Esophagus squamous epithelium (tissue), 5 donors: ENCODE data around the gene TMC8. TPM values are rescaled to one million over a fixed set of nuclear protein-coding genes. Genes with fewer than 3 reads are reported as not detected.

Source experiments
- DNase-seq: peaks from one replicate; lab custom pipeline; 2025; lab: John Stamatoyannopoulos, UW
- H3K27ac ChIP-seq, 4 donors: fragments of 200-600 bp; sonication (generic); one replicate each; pipeline ENCODE4 v1.5.1; 2016 to 2019; ENCODE audit warnings: mild to moderate bottlenecking in 1 of 4
- H3K27me3 ChIP-seq, 4 donors: fragments of 200-600 bp; sonication (generic); 1 replicate in 3 of 4; 2 replicates in 1 of 4; pipeline versions ENCODE4 v1.5.1 to v1.6.0; 2017 to 2021; ENCODE audit warnings: antibody characterized with exemption in 1 of 4
- H3K36me3 ChIP-seq, 3 donors: fragments of 200-600 bp; sonication (generic); one replicate each; pipeline ENCODE4 v1.5.1; 2016 to 2019
- H3K4me1 ChIP-seq, 3 donors: fragments of 200-600 bp; sonication (generic); one replicate each; pipeline ENCODE4 v1.5.1; 2017 to 2019
- H3K4me3 ChIP-seq, 4 donors: fragments of 200-600 bp; sonication (generic); 1 replicate in 3 of 4; 2 replicates in 1 of 4; pipeline ENCODE4 v1.5.1; 2016 to 2019; ENCODE audit warnings: mild to moderate bottlenecking in 2 of 4, moderate library complexity in 1 of 4
- H3K9me3 ChIP-seq, 3 donors: fragments of 200-600 bp; sonication (generic); one replicate each; pipeline ENCODE4 v1.5.1; 2016 to 2019
- CTCF ChIP-seq, 6 experiments: fragments of 450-650 bp in 4 of 6; fragments of 200-600 bp in 2 of 6; sonication (generic) in 2 of 6; IDR thresholded peaks; one replicate each; pipeline ENCODE4 v1.5.1; 2016 to 2019; ENCODE audit warnings: antibody characterized with exemption in 6 of 6, mild to moderate bottlenecking in 4 of 6, moderate library complexity in 4 of 6
- POLR2A ChIP-seq, 4 donors: fragments of 450-650 bp; IDR thresholded peaks; one replicate each; pipeline ENCODE4 v1.6.1; 2017; ENCODE audit warnings: antibody characterized with exemption in 4 of 4, mild to moderate bottlenecking in 4 of 4, moderate library complexity in 3 of 4
- WGBS, 2 donors: methylation state at CpG; one replicate each; pipeline ENCODE4 v1.1.5; 2018; 5-methylcytosine and 5-hydroxymethylcytosine counted together
- intact Hi-C: fragments of 100-400 bp; cut with DNase I; formaldehyde crosslinking; loops from one replicate; pipeline ENCODE4 v1.15.0; 2022
- total RNA-seq, 4 donors: library from RNA; depleted of rRNA; stranded (reverse); fragments of >200 nt; gene quantifications; one replicate each; pipeline ENCODE4 v1.1.0, GENCODE V29; 2016
- donor health status: DM: yes; HTN: yes; CAD: no.

The TMC8 gene
- total RNA-seq, 4 donors from 2014 or later: 1.00 to 5.7 (median 1.5) TPM

- H3K27ac ChIP-seq: no peak overlapping the region
- intact Hi-C loops: no loop called here
- peaks cover 22 to 95% (median 30%) of the 10 kb centered on the region in 3 donors for H3K36me3 ChIP-seq
- H3K4me3 ChIP-seq: no peak overlapping the region
- H3K4me1 ChIP-seq: peaks cover 0 to 11% (median 0%) of the 10 kb centered on the region in 3 donors
- TF ChIP-seq POLR2A (IDR thresholded peaks at IDR 0.05): no peak
- no peak for TF ChIP-seq CTCF (IDR thresholded peaks at IDR 0.05)
- H3K27me3 ChIP-seq: no peaks in the 10 kb centered on the region
- DNase-seq: no peak
- H3K9me3 ChIP-seq: no peaks in the 10 kb centered on the region
- WGBS, 2 donors: 93 to 98% methylated on average over 5 of the region's 5 CpGs
These were observed 29.5 kb upstream of the TMC8 start for GRCh38 chr17:78101112-78101511.

GRCh38 chr17:78101542-78101941, 29.0 kb upstream of the TMC8 start:
- Histone ChIP-seq H3K27me3 (no peaks in the 10 kb centered on the region), H3K4me1 (peaks cover 0 to 11% (median 0%) of the 10 kb centered on the region in 3 donors), H3K27ac (no peak overlapping the region), H3K9me3 (no peaks in the 10 kb centered on the region), H3K4me3 (no peak overlapping the region), H3K36me3 (peaks cover 22 to 91% (median 30%) of the 10 kb centered on the region in 3 donors)
- 96 to 97% methylated on average over 10 of the region's 10 CpGs for WGBS, 2 donors
- TF ChIP-seq CTCF (IDR thresholded peaks at IDR 0.05): no peak
- TF ChIP-seq POLR2A (IDR thresholded peaks at IDR 0.05): no peak
- intact Hi-C loops: no loop called here
- no peak for DNase-seq

- intact Hi-C loops: no loop called here
- whole genome bisulfite sequencing, 2 donors: 81 to 90% methylated on average over 4 of the region's 4 CpGs
- peaks cover 0 to 21% (median 0%) of the 10 kb centered on the region in 3 donors for H3K4me1 ChIP-seq
- no peaks in the 10 kb centered on the region for H3K9me3 ChIP-seq
- no peak overlapping the region for H3K27ac ChIP-seq
- TF ChIP-seq POLR2A (IDR thresholded peaks at IDR 0.05) (no peak), CTCF (IDR thresholded peaks at IDR 0.05) (no peak)
- H3K36me3 ChIP-seq: peaks cover 20 to 78% (median 30%) of the 10 kb centered on the region in 3 donors
- H3K27me3 ChIP-seq: no peaks in the 10 kb centered on the region
- no peak for DNase-seq
- H3K4me3 ChIP-seq: no peak overlapping the region
These were observed 27.3 kb upstream of the TMC8 start for GRCh38 chr17:78103311-78103710.

- Histone ChIP-seq H3K36me3 (peaks cover 13 to 76% (median 29%) of the 10 kb centered on the region in 3 donors), H3K27me3 (no peaks in the 10 kb centered on the region), H3K9me3 (no peaks in the 10 kb centered on the region), H3K27ac (no peak overlapping the region), H3K4me1 (peaks cover 0 to 21% (median 0%) of the 10 kb centered on the region in 3 donors), H3K4me3 (no peak overlapping the region)
- TF ChIP-seq CTCF (IDR thresholded peaks at IDR 0.05) (no peak), POLR2A (IDR thresholded peaks at IDR 0.05) (no peak)
- DNase-seq: no peak
- intact Hi-C loops: no loop called here
- 91% methylated on average over 7 of the region's 28 CpGs; no CpG with 5 or more reads in 1 of the 2 donors for WGBS, 2 donors
These were observed 26.0 kb upstream of the TMC8 start for GRCh38 chr17:78104540-78104941.

- DNase-seq: no peak
- no peaks in the 10 kb centered on the region for H3K27me3 ChIP-seq
- peaks cover 0 to 21% (median 0%) of the 10 kb centered on the region in 3 donors for H3K4me1 ChIP-seq
- no peak overlapping the region for H3K27ac ChIP-seq
- peaks cover 13 to 76% (median 24%) of the 10 kb centered on the region in 3 donors for H3K36me3 ChIP-seq
- no peak for TF ChIP-seq CTCF (IDR thresholded peaks at IDR 0.05)
- TF ChIP-seq POLR2A (IDR thresholded peaks at IDR 0.05): no peak
- 84 to 88% methylated on average over 15 to 16 of the region's 16 CpGs for WGBS, 2 donors
- no peak overlapping the region for H3K4me3 ChIP-seq
- no peaks in the 10 kb centered on the region for H3K9me3 ChIP-seq
- intact Hi-C loops: no loop called here
These were observed 25.5 kb upstream of the TMC8 start for GRCh38 chr17:78105101-78105500.
